Measurements from ENCODE around the gene KRTAP22-2. TPM values are rescaled to one million over a fixed set of nuclear protein-coding genes. Genes with fewer than 3 reads are reported as not detected.

KRTAP22-2 gene
- total RNA-seq, 1 experiment from 2014 or later, result not detected

DNA sequence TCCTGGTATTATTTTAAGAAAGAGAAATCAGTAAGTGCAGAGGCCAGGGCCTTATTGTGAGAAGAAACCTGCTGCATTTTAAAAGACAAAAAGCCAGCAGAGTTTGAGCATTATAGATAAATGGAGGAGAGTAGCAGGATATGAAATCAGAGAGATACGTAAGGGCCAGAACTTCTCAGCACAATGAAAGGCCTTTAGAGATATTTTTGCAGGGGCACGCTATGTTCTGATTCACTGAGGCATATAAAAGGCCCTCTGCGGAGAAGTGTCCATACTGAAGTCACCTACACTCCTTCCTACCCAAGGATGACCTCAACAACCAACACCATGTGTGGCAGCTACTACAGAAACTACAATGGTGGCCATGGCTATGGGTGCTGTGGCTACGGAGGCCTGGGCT, 1.9 kb upstream of the KRTAP22-2 start, which contains the start of gene KRTAP6-3:
KRTAP6-3 (plus strand) TSS at position 301 of the 400 bp plus-strand sequence; CDS start at position 307, 6 bp downstream.
- no peak within 1 kb of the TSS for H2BK12ac ChIP-seq (ENCODE audit: insufficient read length, low read depth, low read length)
- no peak within 1 kb of the TSS for H2BK20ac ChIP-seq (ENCODE audit: low read depth, low read length, poor library complexity, severe bottlenecking)
- no peak within 1 kb of the TSS for H3K23ac ChIP-seq (ENCODE audit: insufficient read length, low read depth, low read length)
- no peaks in the 10 kb centered on the region for H3K4me1 Mint-ChIP-seq
- no peak within 1 kb of the TSS for H3K4ac ChIP-seq (ENCODE audit: low read depth, low read length)
- no peak within 1 kb of the TSS for H3K56ac ChIP-seq (ENCODE audit: insufficient read length, low read depth, low read length)
- H3K27me3 Mint-ChIP-seq (ENCODE audit: low read depth), result no peaks in the 10 kb centered on the region
- peaks cover 0 to 10% (median 0%) of the 10 kb centered on the region in 3 experiments; a peak in 1 of 7 replicates for H3K36me3 Mint-ChIP-seq (ENCODE audit: insufficient read depth in 1 of 3, low read depth in 3 of 3)
- no peaks in the 10 kb centered on the region for H3K79me1 ChIP-seq (ENCODE audit: insufficient read depth, low read depth, low read length, poor library complexity, severe bottlenecking)
- no peak for DNase-seq
- no peaks in the 10 kb centered on the region for H3K27me3 ChIP-seq (ENCODE audit: insufficient read depth, low read length)
- no peaks in the 10 kb centered on the region for H4K20me1 ChIP-seq (ENCODE audit: control insufficient read depth, insufficient read depth, insufficient read length)
- H4K91ac ChIP-seq (ENCODE audit: insufficient read length, low read depth, low read length), result no peak within 1 kb of the TSS
- TF ChIP-seq, protein P1, sequence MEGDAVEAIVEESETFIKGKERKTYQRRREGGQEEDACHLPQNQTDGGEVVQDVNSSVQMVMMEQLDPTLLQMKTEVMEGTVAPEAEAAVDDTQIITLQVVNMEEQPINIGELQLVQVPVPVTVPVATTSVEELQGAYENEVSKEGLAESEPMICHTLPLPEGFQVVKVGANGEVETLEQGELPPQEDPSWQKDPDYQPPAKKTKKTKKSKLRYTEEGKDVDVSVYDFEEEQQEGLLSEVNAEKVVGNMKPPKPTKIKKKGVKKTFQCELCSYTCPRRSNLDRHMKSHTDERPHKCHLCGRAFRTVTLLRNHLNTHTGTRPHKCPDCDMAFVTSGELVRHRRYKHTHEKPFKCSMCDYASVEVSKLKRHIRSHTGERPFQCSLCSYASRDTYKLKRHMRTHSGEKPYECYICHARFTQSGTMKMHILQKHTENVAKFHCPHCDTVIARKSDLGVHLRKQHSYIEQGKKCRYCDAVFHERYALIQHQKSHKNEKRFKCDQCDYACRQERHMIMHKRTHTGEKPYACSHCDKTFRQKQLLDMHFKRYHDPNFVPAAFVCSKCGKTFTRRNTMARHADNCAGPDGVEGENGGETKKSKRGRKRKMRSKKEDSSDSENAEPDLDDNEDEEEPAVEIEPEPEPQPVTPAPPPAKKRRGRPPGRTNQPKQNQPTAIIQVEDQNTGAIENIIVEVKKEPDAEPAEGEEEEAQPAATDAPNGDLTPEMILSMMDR (conservative IDR thresholded peaks at IDR 0.05), result no peak
- H3K9me3 ChIP-seq (ENCODE audit: control insufficient read depth, low read depth, low read length), result no peaks in the 10 kb centered on the region
- no peak within 1 kb of the TSS for H3K27ac Mint-ChIP-seq
- H3K4me1 ChIP-seq (ENCODE audit: insufficient read depth, low read length), result no peaks in the 10 kb centered on the region
- no peak within 1 kb of the TSS for H2BK5ac ChIP-seq (ENCODE audit: insufficient read length, low read length)
- H3K4me3 Mint-ChIP-seq, result no peak within 1 kb of the TSS
- no peak within 1 kb of the TSS for H3K27ac ChIP-seq (ENCODE audit: insufficient read length, low read depth, low read length)
- no peaks in the 10 kb centered on the region for H3K23me2 ChIP-seq (ENCODE audit: insufficient read length, low read depth, low read length, poor library complexity, severe bottlenecking)
- no peak within 1 kb of the TSS for H3K4me2 ChIP-seq (ENCODE audit: insufficient read depth, insufficient read length, low read length)
- H4K8ac ChIP-seq (replicated peaks; ENCODE audit: insufficient read length, low read depth, low read length), result no peak within 1 kb of the TSS
- no peaks in the 10 kb centered on the region for H3K79me2 ChIP-seq (ENCODE audit: insufficient read depth, low read length)
- H3K9ac ChIP-seq (ENCODE audit: extremely low read depth, insufficient read length, low read length), result no peak within 1 kb of the TSS
- H2AFZ ChIP-seq (ENCODE audit: low read length), result no peak within 1 kb of the TSS
- no peak within 1 kb of the TSS for H3T11ph ChIP-seq (ENCODE audit: low read length)
- no peak within 1 kb of the TSS for H2AK5ac ChIP-seq (ENCODE audit: insufficient read length, low read length)
- no peak within 1 kb of the TSS for H3K14ac ChIP-seq (ENCODE audit: insufficient read depth, low read length)
- peaks cover 0 to 26% of the 10 kb centered on the region in 2 experiments; a peak in 2 of 5 replicates for H3K9me3 Mint-ChIP-seq
- WGBS (ENCODE audit: extremely low coverage, insufficient read length, low lambda C conversion rate), result no CpG with 5 or more reads among the region's 4 CpGs
- no peak within 1 kb of the TSS for H4K5ac ChIP-seq (ENCODE audit: insufficient read length, low read depth, low read length)
- no peak within 1 kb of the TSS for H2BK15ac ChIP-seq (ENCODE audit: low read depth, low read length)
- no peak within 1 kb of the TSS for H3K18ac ChIP-seq (ENCODE audit: insufficient read length, low read depth, low read length)
- H2BK120ac ChIP-seq (ENCODE audit: low read depth, low read length, poor library complexity, severe bottlenecking), result no peak within 1 kb of the TSS

Data from H9 (cell line).